22Rv1 (cell line): ENCODE data around the gene TMEM178B.

Experiments
- H3K27ac ChIP-seq: fragments of 450-650 bp; 2 replicates; pipeline ENCODE4 v1.5.1; 2017
- CTCF ChIP-seq: fragments of 450-650 bp; IDR thresholded peaks from 2 replicates; pipeline ENCODE4 v1.5.1; 2017; ENCODE audit warnings: mild to moderate bottlenecking
- ZFX ChIP-seq: fragments of 450-650 bp; IDR thresholded peaks from 2 replicates; pipeline ENCODE4 v1.6.1; 2017; ENCODE audit warnings: antibody characterized with exemption, borderline replicate concordance

The TMEM178B gene

GRCh38 chr7:141362580-141363435 is 288.9 kb downstream of the TMEM178B start:
- TF ChIP-seq CTCF (no peak), ZFX (no peak)
- no peak overlapping the region for H3K27ac ChIP-seq

- H3K27ac ChIP-seq, result no peak overlapping the region
These were observed 289.9 kb downstream of the TMEM178B start for GRCh38 chr7:141363748-141364147.

GRCh38 chr7:141366091-141366621 is 292.3 kb downstream of the TMEM178B start:
- TF ChIP-seq CTCF (no peak), ZFX (no peak)
- H3K27ac ChIP-seq, result no peak overlapping the region

More at GRCh38 chr7:141363748-141364147, 289.9 kb downstream of the TMEM178B start:
- no peak for TF ChIP-seq CTCF
- TF ChIP-seq ZFX, result no peak

GRCh38 chr7:141369422-141369821 is 295.6 kb downstream of the TMEM178B start:
- H3K27ac ChIP-seq, result no peak overlapping the region
- TF ChIP-seq ZFX, result no peak

- TF ChIP-seq CTCF (no peak), ZFX (no peak)
- no peak overlapping the region for H3K27ac ChIP-seq
These were observed 296.3 kb downstream of the TMEM178B start for GRCh38 chr7:141370178-141370577.

GRCh38 chr7:141370650-141371049 is 296.8 kb downstream of the TMEM178B start:
- no peak overlapping the region for H3K27ac ChIP-seq
- no peak for TF ChIP-seq ZFX
- TF ChIP-seq CTCF, result no peak

- no peak overlapping the region for H3K27ac ChIP-seq
- TF ChIP-seq CTCF, result no peak
These were observed 300.6 kb downstream of the TMEM178B start for GRCh38 chr7:141374425-141374824.
